GM21367 (cell line): ENCODE measurements around the gene STK35.
"Not testable (repeated sequence)": the region's sequence is repeated elsewhere in the genome, so short reads cannot be mapped to it uniquely, and the experiment has no call there.

ENCODE experiments used
- ATAC-seq: cut with Tn5 transposase; IDR thresholded peaks from one replicate; pipeline ENCODE4 v1.9.1; 2021; ENCODE audit not compliant: unreplicated experiment

The STK35 gene

GRCh38 chr20:2156224-2156623 lies 54.6 kb downstream of the STK35 start:
- ATAC-seq, result no peak

GRCh38 chr20:2156666-2157624 lies 55.3 kb downstream of the STK35 start:
- ATAC-seq, result no peak

GRCh38 chr20:2162125-2162822 lies 60.6 kb downstream of the STK35 start:
- no peak for ATAC-seq

- no peak for ATAC-seq
These were observed 61.2 kb downstream of the STK35 start for GRCh38 chr20:2162823-2163166.

- no peak for ATAC-seq
These were observed 61.7 kb downstream of the STK35 start for GRCh38 chr20:2163312-2163711.

- no peak for ATAC-seq
These were observed 62.1 kb downstream of the STK35 start for GRCh38 chr20:2163757-2164156.

GRCh38 chr20:2164421-2164820 lies 62.8 kb downstream of the STK35 start:
- ATAC-seq, result no peak

GRCh38 chr20:2164966-2165365 lies 63.3 kb downstream of the STK35 start:
- no peak for ATAC-seq

GRCh38 chr20:2165871-2166270 lies 64.2 kb downstream of the STK35 start:
- no peak for ATAC-seq

- no peak for ATAC-seq
These were observed 65.5 kb downstream of the STK35 start for GRCh38 chr20:2167112-2167511.

GRCh38 chr20:2168946-2169345 lies 67.3 kb downstream of the STK35 start:
- ATAC-seq, result no peak

- no peak for ATAC-seq
These were observed 67.9 kb downstream of the STK35 start for GRCh38 chr20:2169456-2170088.

GRCh38 chr20:2170404-2170803 lies 68.8 kb downstream of the STK35 start:
- no peak for ATAC-seq

- no peak for ATAC-seq
These were observed 69.7 kb downstream of the STK35 start for GRCh38 chr20:2171266-2171790.

GRCh38 chr20:2171840-2172239 lies 70.2 kb downstream of the STK35 start:
- ATAC-seq, result not testable (repeated sequence)

- ATAC-seq, result no peak
These were observed 70.9 kb downstream of the STK35 start for GRCh38 chr20:2172305-2173175.

- ATAC-seq, result no peak
These were observed 71.6 kb downstream of the STK35 start for GRCh38 chr20:2173186-2173585.

GRCh38 chr20:2174067-2174466 lies 72.4 kb downstream of the STK35 start:
- ATAC-seq, result no peak

GRCh38 chr20:2176946-2177345 lies 75.3 kb downstream of the STK35 start:
- ATAC-seq, result no peak
